GM23338 (cell line): Measurements from ENCODE around the gene UNC5B. TPM values are rescaled to one million over a fixed set of nuclear protein-coding genes. Genes with fewer than 3 reads are reported as not detected.

Experiments
- ATAC-seq: fragments of 200-7000 bp; cut with Tn5 transposase; 3 replicates; pipeline ENCODE4 v1.9.1; 2020
- DNase-seq: peaks from one replicate; pipeline ENCODE4 v3.0.0-alpha.2; 2015; ENCODE audit warnings: low spot score
- H2AFZ ChIP-seq: fragments of 200-600 bp; sonication (generic); 2 replicates; pipeline ENCODE4 v1.8.0; 2016; ENCODE audit warnings: antibody characterized with exemption, mild to moderate bottlenecking, moderate library complexity
- H3F3A ChIP-seq: fragments of 200-600 bp; sonication (generic); replicated peaks from 2 replicates; pipeline ENCODE4 v1.8.0; 2017; ENCODE audit warnings: antibody characterized with exemption, mixed run types, low read depth
- H3K27ac ChIP-seq: fragments of 200-600 bp; sonication (generic); 2 replicates; pipeline ENCODE4 v1.6.1; 2016; ENCODE audit warnings: low read depth
- H3K27me3 ChIP-seq: fragments of 200-600 bp; sonication (generic); 2 replicates; pipeline ENCODE4 v1.8.0; 2016; ENCODE audit warnings: mild to moderate bottlenecking, mixed run types, moderate library complexity; ENCODE audit not compliant: insufficient read depth
- H3K36me3 ChIP-seq: fragments of 200-600 bp; sonication (generic); 2 replicates; pipeline ENCODE4 v1.8.0; 2016; ENCODE audit warnings: mild to moderate bottlenecking; ENCODE audit not compliant: insufficient read depth
- H3K4me1 ChIP-seq: fragments of 200-600 bp; sonication (generic); 2 replicates; pipeline ENCODE4 v1.8.0; 2016; ENCODE audit warnings: mild to moderate bottlenecking, moderate library complexity; ENCODE audit not compliant: insufficient read depth
- H3K4me2 ChIP-seq: fragments of 200-600 bp; sonication (generic); 2 replicates; pipeline ENCODE4 v1.7.1; 2017; ENCODE audit warnings: mixed run types
- H3K4me3 ChIP-seq: fragments of 200-600 bp; sonication (generic); 2 replicates; pipeline ENCODE4 v1.6.1; 2016; ENCODE audit warnings: mixed run types
- H3K79me2 ChIP-seq: fragments of 200-600 bp; sonication (generic); replicated peaks from 2 replicates; pipeline ENCODE4 v1.8.0; 2017; ENCODE audit warnings: mild to moderate bottlenecking; ENCODE audit not compliant: insufficient read depth
- H3K9me2 ChIP-seq: fragments of 200-600 bp; sonication (generic); 2 replicates; pipeline ENCODE4 v1.8.0; 2017; ENCODE audit not compliant: insufficient read depth
- H4K20me1 ChIP-seq: fragments of 200-600 bp; sonication (generic); replicated peaks from 2 replicates; pipeline ENCODE4 v1.8.0; 2017; ENCODE audit warnings: mild to moderate bottlenecking; ENCODE audit not compliant: insufficient read depth
- H3K27ac Mint-ChIP-seq: 2 replicates; pipeline ENCODE4 v1.8.0; 2020; ENCODE audit warnings: inconsistent platforms, mild to moderate bottlenecking, moderate library complexity, mixed read lengths
- H3K27me3 Mint-ChIP-seq: 3 replicates; pipeline ENCODE4 v1.8.0; 2022; ENCODE audit warnings: low read depth, mild to moderate bottlenecking, moderate library complexity, mixed read lengths, inconsistent platforms; ENCODE audit not compliant: insufficient read depth, poor library complexity
- H3K36me3 Mint-ChIP-seq: 3 replicates; pipeline ENCODE4 v1.8.0; 2021; ENCODE audit warnings: low read depth, mild to moderate bottlenecking, inconsistent platforms, moderate library complexity, mixed read lengths
- H3K4me1 Mint-ChIP-seq: 3 replicates; pipeline ENCODE4 v1.8.0; 2020; ENCODE audit warnings: mild to moderate bottlenecking, inconsistent platforms, mixed read lengths
- H3K4me3 Mint-ChIP-seq: 3 replicates; pipeline ENCODE4 v1.8.0; 2021; ENCODE audit warnings: moderate library complexity, mild to moderate bottlenecking, inconsistent platforms, mixed read lengths
- H3K9me3 Mint-ChIP-seq: 3 replicates; pipeline ENCODE4 v1.8.0; 2020; ENCODE audit warnings: moderate library complexity, mild to moderate bottlenecking, inconsistent platforms, mixed read lengths
- CREB1 ChIP-seq: fragments of 250-450 bp; sonication (Bioruptor Pico); IDR thresholded peaks from 2 replicates; pipeline ENCODE4 v1.5.0; 2020; ENCODE audit warnings: low read depth, mild to moderate bottlenecking, moderate library complexity
- CTCF ChIP-seq, 2 experiments: fragments of 200-600 bp in 1 of 2; sonication (generic) in 1 of 2; conservative IDR thresholded peaks; 2 replicates each; pipeline versions ENCODE4 v1.5.1 to v1.6.1; 2016 to 2017; ENCODE audit warnings: antibody characterized with exemption in 2 of 2, low read depth in 2 of 2, mild to moderate bottlenecking in 2 of 2, moderate library complexity in 1 of 2
- ETS1 ChIP-seq: IDR thresholded peaks from 2 replicates; pipeline ENCODE4 v1.6.1; 2016; ENCODE audit warnings: antibody characterized with exemption
- EZH2 ChIP-seq: fragments of 200-600 bp; sonication (generic); IDR thresholded peaks from one replicate; pipeline ENCODE4 v1.8.0; 2017; ENCODE audit warnings: antibody characterized with exemption, mild to moderate bottlenecking, low read depth; ENCODE audit not compliant: unreplicated experiment
- EZH2phosphoT487 ChIP-seq: fragments of 200-600 bp; sonication (generic); IDR thresholded peaks from one replicate; pipeline ENCODE4 v1.8.1; 2018; ENCODE audit warnings: antibody characterized with exemption; ENCODE audit not compliant: unreplicated experiment
- JUNB ChIP-seq: IDR thresholded peaks from one replicate; pipeline ENCODE4 v1.6.1; 2016; ENCODE audit warnings: antibody characterized with exemption; ENCODE audit not compliant: unreplicated experiment
- NANOG ChIP-seq: IDR thresholded peaks from 2 replicates; pipeline ENCODE4 v1.6.1; 2016; ENCODE audit warnings: antibody characterized with exemption, borderline replicate concordance
- POLR2AphosphoS5 ChIP-seq: IDR thresholded peaks from 2 replicates; pipeline ENCODE4 v1.6.1; 2016; ENCODE audit warnings: antibody characterized with exemption, low read depth
- REST ChIP-seq: IDR thresholded peaks from one replicate; pipeline ENCODE4 v1.6.1; 2018; ENCODE audit warnings: antibody characterized with exemption; ENCODE audit not compliant: unreplicated experiment
- STAT1 ChIP-seq: IDR thresholded peaks from one replicate; pipeline ENCODE4 v1.6.1; 2016; ENCODE audit warnings: antibody characterized with exemption; ENCODE audit not compliant: unreplicated experiment
- ZNF114 ChIP-seq: fragments of 250-450 bp; sonication (Bioruptor Pico); IDR thresholded peaks from 2 replicates; pipeline ENCODE4 v1.5.0; 2020; ENCODE audit warnings: mild to moderate bottlenecking, moderate library complexity
- ZNF331 ChIP-seq: fragments of 250-450 bp; sonication (Bioruptor Pico); IDR thresholded peaks from 2 replicates; pipeline ENCODE4 v1.5.0; 2020; ENCODE audit warnings: low read depth, mild to moderate bottlenecking, moderate library complexity
- polyA plus RNA-seq: library from polyadenylated mRNA; unstranded; fragments of >200 nt; fragmentation: Nextera tagmentation; extraction: Ambion mirVana; gene quantifications from 2 replicates; pipeline ENCODE4 v1.2.1, GENCODE V29; 2016
- total RNA-seq: library from RNA; depleted of rRNA; stranded (reverse); fragments of >200 nt; shearing (Covaris generic); gene quantifications from 2 replicates; pipeline ENCODE4 v1.2.3, GENCODE V29; 2014
- TF ChIP-seq, protein P1 (sequence below): fragments of 250-450 bp; sonication (Bioruptor Pico); IDR thresholded peaks from 2 replicates; pipeline ENCODE4 v1.5.0; 2020; ENCODE audit warnings: mild to moderate bottlenecking, moderate library complexity

Gene UNC5B
- total and polyA plus RNA-seq, 2 experiments from 2014 or later = 8.0 to 31.2 TPM

DNA sequence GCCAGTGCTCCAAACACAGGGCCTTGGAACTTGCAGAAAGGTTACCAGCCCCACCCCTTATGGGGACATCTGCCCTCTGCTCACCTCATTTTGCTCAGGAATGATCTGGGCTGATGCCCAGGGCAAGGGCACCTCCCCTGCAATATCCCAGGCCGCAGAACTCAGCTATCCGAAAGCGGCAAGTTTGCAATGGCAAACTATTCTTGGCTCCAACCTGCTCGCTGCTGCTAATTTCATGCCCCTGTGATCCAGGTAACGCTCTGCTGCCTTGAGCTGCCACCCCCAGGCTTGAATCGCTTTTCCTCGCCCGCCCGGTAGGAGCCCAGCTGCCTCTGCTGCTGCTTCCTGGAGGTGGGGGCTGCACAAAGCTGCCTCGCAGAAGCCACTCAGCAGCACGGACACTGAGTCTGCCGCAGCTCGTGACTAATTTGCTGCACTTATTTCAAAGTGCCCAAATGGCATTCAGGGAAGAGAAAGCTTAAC, 124.9 kb downstream of the UNC5B start:
- DNase-seq = peak; percentile 14
- Histone ChIP-seq H3K9me2 (no peaks in the 10 kb centered on the region), H2AFZ (no peak overlapping the region), H3K4me1 (peaks cover 7% of the 10 kb centered on the region), H4K20me1 (no peaks in the 10 kb centered on the region), H3K4me3 (no peak overlapping the region), H3K4me2 (no peak overlapping the region), H3K79me2 (no peaks in the 10 kb centered on the region), H3K27ac (0 out of 2 replicates have a peak overlapping the region, but pooled peaks have one; percentile 9), H3F3A (no peaks in the 10 kb centered on the region), H3K36me3 (no peaks in the 10 kb centered on the region; the same call in 1 of the 2 replicates), H3K27me3 (no peaks in the 10 kb centered on the region)
- Mint-ChIP-seq H3K4me1 (peaks cover 45% of the 10 kb centered on the region), H3K4me3 (no peak overlapping the region), H3K27me3 (peaks cover 28% of the 10 kb centered on the region), H3K27ac (peak overlapping the region; percentile 62), H3K9me3 (no peaks in the 10 kb centered on the region), H3K36me3 (peaks cover 11% of the 10 kb centered on the region)
- TF ChIP-seq REST = no peak
- no peak for TF ChIP-seq ETS1
- no peak for TF ChIP-seq POLR2AphosphoS5
- TF ChIP-seq JUNB = no peak
- no peak for TF ChIP-seq NANOG
- TF ChIP-seq CTCF (conservative IDR thresholded peaks at IDR 0.05; ENCODE audit: low read depth in 2 of 2) = no peak
- no peak for TF ChIP-seq CREB1
- no peak for TF ChIP-seq ZNF114 (CRISPR knock-in tag)
- no peak for TF ChIP-seq ZNF331 (CRISPR knock-in tag)
- no peak for TF ChIP-seq STAT1
- no peak for TF ChIP-seq EZH2phosphoT487
- TF ChIP-seq EZH2 = no peak
- TF ChIP-seq, protein P1, sequence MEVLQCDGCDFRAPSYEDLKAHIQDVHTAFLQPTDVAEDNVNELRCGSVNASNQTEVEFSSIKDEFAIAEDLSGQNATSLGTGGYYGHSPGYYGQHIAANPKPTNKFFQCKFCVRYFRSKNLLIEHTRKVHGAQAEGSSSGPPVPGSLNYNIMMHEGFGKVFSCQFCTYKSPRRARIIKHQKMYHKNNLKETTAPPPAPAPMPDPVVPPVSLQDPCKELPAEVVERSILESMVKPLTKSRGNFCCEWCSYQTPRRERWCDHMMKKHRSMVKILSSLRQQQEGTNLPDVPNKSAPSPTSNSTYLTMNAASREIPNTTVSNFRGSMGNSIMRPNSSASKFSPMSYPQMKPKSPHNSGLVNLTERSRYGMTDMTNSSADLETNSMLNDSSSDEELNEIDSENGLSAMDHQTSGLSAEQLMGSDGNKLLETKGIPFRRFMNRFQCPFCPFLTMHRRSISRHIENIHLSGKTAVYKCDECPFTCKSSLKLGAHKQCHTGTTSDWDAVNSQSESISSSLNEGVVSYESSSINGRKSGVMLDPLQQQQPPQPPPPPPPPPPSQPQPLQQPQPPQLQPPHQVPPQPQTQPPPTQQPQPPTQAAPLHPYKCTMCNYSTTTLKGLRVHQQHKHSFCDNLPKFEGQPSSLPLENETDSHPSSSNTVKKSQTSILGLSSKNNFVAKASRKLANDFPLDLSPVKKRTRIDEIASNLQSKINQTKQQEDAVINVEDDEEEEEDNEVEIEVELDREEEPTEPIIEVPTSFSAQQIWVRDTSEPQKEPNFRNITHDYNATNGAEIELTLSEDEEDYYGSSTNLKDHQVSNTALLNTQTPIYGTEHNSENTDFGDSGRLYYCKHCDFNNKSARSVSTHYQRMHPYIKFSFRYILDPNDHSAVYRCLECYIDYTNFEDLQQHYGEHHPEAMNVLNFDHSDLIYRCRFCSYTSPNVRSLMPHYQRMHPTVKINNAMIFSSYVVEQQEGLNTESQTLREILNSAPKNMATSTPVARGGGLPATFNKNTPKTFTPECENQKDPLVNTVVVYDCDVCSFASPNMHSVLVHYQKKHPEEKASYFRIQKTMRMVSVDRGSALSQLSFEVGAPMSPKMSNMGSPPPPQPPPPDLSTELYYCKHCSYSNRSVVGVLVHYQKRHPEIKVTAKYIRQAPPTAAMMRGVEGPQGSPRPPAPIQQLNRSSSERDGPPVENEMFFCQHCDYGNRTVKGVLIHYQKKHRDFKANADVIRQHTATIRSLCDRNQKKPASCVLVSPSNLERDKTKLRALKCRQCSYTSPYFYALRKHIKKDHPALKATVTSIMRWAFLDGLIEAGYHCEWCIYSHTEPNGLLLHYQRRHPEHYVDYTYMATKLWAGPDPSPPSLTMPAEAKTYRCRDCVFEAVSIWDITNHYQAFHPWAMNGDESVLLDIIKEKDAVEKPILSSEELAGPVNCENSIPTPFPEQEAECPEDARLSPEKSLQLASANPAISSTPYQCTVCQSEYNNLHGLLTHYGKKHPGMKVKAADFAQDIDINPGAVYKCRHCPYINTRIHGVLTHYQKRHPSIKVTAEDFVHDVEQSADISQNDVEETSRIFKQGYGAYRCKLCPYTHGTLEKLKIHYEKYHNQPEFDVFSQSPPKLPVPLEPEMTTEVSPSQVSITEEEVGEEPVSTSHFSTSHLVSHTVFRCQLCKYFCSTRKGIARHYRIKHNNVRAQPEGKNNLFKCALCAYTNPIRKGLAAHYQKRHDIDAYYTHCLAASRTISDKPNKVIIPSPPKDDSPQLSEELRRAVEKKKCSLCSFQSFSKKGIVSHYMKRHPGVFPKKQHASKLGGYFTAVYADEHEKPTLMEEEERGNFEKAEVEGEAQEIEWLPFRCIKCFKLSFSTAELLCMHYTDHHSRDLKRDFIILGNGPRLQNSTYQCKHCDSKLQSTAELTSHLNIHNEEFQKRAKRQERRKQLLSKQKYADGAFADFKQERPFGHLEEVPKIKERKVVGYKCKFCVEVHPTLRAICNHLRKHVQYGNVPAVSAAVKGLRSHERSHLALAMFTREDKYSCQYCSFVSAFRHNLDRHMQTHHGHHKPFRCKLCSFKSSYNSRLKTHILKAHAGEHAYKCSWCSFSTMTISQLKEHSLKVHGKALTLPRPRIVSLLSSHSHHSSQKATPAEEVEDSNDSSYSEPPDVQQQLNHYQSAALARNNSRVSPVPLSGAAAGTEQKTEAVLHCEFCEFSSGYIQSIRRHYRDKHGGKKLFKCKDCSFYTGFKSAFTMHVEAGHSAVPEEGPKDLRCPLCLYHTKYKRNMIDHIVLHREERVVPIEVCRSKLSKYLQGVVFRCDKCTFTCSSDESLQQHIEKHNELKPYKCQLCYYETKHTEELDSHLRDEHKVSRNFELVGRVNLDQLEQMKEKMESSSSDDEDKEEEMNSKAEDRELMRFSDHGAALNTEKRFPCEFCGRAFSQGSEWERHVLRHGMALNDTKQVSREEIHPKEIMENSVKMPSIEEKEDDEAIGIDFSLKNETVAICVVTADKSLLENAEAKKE (CRISPR knock-in tag) = no peak
- peak; percentile 65 for ATAC-seq
